SK-N-DZ (cell line): Measurements from ENCODE around the gene RCE1.

Source experiments
- DNase-seq: peaks from one replicate; pipeline ENCODE4 v3.0.0-alpha.2; 2015; ENCODE audit warnings: low spot score

RCE1 gene

DNA sequence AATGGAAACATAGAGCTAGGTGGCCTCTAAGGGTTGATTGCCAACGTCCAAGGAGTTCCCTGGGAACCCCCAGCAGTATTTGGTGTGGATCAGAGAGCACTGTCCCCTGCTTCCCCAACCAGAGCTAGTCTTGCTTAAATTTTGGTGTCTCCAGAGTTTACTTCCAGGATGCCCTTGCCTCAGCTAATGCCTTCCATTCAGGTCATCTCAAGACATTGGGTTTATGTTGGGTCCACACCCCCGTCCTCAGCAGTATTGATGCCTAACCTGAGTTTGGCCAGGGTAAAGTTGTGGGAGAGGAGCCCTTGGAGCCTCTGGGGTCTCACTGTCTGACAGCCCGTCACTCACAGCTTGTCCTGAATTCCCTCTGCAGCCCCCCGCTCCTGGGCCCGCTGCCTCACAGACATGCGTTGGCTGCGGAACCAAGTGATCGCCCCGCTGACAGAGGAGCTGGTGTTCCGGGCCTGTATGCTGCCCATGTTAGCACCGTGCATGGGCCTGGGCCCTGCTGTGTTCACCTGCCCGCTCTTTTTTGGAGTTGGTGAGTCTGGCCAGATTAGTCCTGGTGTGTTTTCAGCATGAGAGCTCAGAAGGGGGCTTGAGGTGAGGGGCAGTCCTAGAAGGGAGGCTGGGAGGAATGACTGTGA, 1.4 kb downstream of the RCE1 start:
- DNase-seq: no peak

DNA sequence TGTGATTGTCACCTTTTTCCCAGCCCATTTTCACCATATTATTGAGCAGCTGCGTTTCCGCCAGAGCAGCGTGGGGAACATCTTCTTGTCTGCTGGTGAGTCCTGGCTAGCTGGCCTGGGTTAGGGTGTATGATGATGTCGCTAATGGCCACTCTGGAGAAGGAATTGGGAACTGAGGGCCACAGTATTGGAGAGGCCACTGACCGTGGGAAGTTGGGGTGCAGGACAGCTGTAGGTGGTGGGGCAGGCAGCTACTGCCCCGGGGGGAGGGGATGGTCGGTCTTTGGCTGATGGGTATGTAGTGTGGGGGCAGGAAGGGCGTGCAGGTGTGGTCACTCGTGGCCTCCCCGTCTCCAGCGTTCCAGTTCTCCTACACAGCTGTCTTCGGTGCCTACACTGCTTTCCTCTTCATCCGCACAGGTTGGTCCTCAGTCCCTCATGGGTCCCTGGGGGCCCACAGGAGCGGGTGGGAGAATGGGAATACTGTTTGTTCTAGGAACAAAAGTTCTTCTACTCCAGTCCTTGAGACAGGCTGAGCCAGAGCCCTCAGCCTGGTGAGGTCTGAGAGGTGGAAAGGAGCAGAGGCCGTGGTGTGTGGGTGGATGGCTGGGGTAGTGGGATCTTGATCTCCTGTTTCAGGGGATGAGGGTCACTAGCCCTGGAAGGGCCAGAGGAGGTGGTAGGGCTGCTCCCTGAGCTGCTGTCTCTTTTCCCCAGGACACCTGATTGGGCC, 2.1 kb downstream of the RCE1 start:
- no peak for DNase-seq

GRCh38 chr11:66845876-66846212, 2.6 kb downstream of the RCE1 start:
- no peak for DNase-seq

GRCh38 chr11:66846671-66847091, 3.4 kb downstream of the RCE1 start:
- DNase-seq: no peak

GRCh38 chr11:66847461-66848232, 4.4 kb downstream of the RCE1 start:
- DNase-seq: no peak

DNA sequence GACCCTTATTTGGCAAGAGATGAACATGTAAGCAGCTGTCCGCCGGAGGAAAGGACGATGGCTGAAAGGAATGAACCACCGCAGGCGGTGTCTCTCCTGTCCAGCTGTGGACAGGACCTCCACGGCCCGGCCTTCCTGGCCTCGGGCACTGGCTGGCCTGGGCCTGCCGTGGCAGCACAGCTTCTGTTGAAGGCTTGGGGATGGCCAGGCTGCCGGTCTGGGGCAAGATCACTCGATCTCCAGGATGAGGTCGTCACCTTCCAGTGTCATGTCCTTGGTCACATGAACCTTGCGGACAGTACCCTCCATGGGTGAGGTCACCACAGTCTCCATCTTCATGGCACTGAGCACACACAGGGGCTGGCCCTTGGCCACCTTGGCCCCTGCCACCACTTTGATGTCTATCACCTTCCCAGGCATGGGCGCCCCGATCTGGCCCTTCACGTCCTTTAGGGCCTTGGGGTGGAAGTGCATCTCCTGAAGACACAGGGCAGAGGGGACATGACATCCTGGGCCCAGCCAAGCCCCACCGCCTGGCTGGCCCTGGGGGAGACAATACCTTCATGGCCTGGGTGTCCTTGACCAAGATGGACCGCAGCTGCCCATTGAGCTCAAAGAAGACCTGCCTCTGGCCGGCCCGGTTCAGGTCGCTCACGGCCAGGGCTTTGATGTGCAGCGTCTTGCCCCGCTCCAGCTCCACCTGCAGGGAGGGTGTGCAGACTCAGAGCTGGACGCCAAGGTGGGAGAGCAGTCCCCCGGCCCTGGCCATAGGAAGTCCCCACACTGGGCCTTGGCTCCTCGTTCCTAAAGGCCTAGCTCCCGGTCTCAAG, 5.6 kb downstream of the RCE1 start:
- DNase-seq: no peak

DNA sequence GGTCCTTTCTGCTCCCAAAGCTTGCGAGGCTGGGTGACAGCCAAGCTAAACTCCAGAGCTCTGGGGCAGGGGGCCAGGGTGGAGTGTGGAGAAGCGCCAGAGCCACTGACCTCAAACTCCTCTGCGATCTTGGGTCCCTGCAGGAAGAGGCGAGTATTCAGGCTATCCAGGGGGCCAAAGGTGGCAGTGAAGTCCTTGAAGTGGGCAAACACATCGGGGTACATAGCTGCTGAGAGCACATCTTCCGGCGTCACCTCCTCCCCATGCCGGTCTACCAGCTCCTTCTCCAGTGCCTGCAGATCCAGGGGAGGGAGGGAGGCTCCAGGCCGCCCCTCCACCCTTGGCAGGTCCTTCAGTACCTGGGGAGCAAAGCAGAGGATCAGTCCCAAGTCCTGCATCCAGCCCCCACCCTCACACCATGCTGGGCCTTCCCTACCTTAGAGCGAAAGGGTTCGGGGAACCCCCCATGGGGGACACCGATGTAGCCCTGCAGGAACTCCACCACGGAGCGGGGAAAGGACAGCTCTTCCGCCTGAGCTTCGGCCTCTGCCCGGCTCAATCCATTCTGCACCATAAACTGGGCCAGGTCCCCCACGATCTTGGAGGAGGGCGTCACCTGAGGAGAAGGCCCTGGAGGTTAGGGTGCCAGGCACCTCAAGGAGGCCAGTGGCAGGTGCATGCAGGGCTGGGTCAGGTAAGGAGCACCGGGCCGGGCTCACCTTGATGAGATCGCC, 6.4 kb downstream of the RCE1 start:
- DNase-seq: no peak

DNA sequence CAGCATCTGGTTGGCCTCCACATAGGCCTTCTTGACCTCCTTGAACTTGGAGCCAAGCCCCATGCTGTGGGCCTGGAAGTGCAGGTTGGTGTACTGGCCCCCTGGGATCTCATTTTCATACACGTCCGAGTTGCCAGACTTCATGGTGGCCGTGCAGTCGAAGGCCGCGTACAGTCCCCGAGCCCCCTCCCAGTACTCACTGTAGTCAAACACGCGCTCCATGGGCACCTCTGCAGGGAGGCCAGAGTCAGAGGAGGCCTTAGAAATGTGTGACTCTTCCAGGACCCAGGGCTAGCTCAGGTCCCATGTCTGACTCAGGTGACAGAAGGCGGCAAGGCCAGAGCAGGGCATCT, 7.0 kb downstream of the RCE1 start:
- no peak for DNase-seq

DNA sequence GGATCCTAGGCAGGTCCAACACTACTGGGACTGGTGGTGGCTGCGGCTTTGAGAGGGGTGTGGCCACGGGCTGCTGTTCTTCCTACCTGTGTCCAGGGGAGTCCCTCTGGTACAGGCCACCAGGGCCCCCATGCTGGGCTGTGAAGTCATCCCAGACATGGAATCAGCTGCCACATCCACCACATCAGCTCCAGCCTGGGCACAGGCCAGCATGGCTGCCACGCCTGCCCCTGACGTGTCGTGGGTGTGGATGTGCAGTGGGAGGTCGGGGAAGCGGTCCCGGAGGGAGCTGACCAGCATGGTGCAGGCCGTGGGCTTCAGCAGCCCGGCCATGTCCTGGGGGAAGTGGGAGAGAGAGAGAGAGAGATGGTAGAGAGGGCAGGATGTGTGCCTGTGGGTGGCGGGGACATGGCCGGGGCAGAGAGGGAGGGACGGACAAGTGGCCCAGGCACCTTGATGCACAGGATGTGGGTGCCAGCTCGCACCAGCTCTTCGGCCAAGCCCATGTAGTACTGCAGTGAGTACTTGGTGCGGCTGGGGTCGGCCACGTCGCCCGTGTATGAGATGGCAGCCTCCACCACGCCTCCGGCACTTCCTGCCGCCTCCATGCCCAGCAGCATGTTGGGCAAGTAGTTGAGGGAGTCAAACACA, 7.5 kb downstream of the RCE1 start:
- no peak for DNase-seq

GRCh38 chr11:66851239-66851596, 8.0 kb downstream of the RCE1 start:
- DNase-seq: no peak

- no peak for DNase-seq
Observed at GRCh38 chr11:66851698-66852465, 8.6 kb downstream of the RCE1 start.

DNA sequence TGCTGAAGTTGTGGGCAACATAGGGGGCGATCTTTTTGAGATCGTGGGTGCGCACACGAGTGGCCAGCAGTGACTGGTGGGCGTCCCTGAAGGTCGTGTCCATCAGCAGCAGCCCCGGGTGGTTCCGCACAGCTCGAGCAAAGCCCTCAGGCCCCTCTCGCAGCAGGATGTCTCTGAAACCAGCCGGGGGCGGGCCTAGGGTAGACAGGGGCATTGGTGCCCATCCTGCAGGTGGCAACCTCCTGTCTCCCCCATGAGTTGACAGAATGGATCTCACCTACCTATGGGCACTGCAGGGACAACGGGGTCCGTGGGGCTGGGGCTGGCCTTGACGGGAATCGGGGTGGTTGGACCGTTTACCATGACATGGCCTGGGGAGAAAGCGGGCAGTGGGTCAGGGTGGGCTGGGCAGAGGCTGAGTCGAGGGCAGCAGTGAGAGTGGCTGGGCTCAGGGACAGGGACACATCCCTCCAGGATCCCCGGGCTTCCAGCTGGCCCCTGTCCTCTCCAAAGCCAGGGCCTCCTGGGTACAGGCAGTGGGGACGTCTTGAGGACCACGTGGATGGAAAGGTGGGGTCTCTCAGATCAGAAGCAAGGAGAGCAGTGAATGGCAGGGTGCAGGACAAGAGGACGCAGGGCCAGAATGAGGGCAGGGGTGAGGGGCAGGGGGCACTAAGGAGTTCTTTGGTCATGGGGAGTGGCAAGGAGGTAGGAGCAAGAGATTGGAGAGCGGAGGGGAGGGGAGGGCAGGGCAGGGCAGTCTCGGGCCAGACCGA, 9.4 kb downstream of the RCE1 start:
- no peak for DNase-seq

- no peak for DNase-seq
Observed at GRCh38 chr11:66853242-66854229, 10.3 kb downstream of the RCE1 start.

- DNase-seq: no peak
Observed at GRCh38 chr11:66854231-66854661, 11.0 kb downstream of the RCE1 start.

DNA sequence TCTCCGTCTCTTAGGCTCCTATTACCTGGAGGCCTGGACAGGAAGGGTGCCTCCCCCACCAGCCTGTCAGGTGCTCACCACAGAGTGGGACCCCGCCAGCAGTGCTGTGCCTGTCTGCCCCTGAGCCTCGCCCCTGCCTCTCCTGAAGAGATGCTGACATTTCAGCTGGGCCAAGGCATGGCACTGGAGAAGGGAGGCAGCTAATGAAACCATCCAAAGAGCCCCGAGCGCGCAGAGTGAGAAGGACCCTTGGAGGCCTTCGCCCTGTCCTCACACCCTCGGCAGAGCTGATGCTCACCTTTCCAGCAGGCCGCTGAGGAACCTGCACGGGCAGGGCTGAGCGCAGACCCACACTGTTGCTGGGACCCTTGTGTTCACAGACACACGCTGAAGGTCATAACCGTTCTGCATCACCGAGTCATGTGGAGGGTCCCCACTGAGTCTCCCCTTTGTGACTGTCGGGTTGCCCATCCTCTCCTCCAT, 11.5 kb downstream of the RCE1 start:
- no peak for DNase-seq

GRCh38 chr11:66855574-66856495, 12.6 kb downstream of the RCE1 start:
- DNase-seq: peak; percentile 91
